ENCODE measurements around the gene MKS1.

GRCh38 chr17:58217766-58218165, 1.3 kb downstream of the MKS1 start:
- no peak for TF ChIP-seq EZH2 (IDR thresholded peaks at IDR 0.05; ENCODE audit: low read length, unreplicated experiment)
- TF ChIP-seq CTCF (conservative IDR thresholded peaks at IDR 0.05; ENCODE audit: low read depth, low read length) = no peak
